Measurements from ENCODE around the gene NPR2. TPM values are rescaled to one million over a fixed set of nuclear protein-coding genes. Genes with fewer than 3 reads are reported as not detected.
A peak's percentile ranks its signal among the peaks of the same experiment; 100 is the strongest.

Gene NPR2
- polyA plus RNA-seq, 1 donor from 2014 or later = 1.9 TPM

DNA sequence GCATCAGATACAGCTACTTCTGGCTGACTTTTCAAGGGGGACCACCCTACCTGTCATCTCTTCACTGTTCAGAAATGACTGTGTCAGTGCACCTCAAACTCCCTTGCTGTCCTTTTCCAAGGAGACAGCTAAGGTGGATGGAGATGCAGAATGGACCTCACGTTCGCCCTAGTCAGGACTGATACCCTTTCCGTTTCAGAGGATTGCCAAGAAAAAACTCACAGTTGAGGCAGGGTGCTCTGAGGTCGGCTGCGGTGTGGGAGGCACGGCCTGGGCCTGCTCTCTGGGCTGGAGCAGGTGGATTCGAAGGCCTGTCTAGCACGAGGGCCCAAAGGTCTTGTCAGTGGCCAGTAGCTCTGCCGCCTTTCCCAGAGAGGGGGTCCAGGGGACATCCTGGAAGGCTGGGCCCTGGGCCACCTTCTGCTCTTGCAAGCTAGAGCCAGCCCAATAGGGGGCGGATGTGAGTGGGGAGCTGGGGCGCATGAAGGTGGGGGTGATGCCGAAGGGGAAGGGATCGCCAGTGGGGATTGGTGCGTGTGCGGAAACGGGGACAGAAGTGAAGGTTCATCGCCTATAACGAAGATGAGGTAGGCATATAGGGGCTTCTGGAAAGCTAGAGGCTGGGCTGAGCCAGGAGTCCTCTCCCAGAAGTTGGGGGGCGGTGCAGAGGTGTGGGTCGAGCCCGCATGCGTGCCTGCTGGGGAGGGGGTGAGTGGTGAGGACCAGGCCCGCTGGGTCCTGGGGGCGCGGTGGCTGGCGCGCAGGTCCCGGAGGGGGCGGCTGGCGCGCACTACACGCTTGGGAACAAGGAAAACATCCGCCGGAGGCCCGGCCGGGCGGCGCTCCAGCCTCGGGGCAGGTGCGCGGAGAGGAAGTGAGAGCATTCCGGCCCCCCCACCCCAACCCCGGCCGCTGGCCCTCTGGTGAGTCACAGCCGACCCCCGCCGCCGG, 34.8 kb upstream of the NPR2 start:
- peaks cover 24 to 35% (median 34%) of the 10 kb centered on the region in 3 donors for H3K4me1 Mint-ChIP-seq
- H3K27me3 Mint-ChIP-seq = no peaks in the 10 kb centered on the region
- H3K4me3 Mint-ChIP-seq = peak overlapping the region; percentile 92 to 100 (median 97)
- H3K9me3 Mint-ChIP-seq = no peaks in the 10 kb centered on the region
- peak overlapping the region; percentile 87 to 97 (median 96) for H3K27ac Mint-ChIP-seq
- H3K36me3 Mint-ChIP-seq = no peaks in the 10 kb centered on the region

- Mint-ChIP-seq H3K4me1 (peaks cover 31 to 39% (median 35%) of the 10 kb centered on the region in 3 donors), H3K27me3 (no peaks in the 10 kb centered on the region), H3K27ac (peak overlapping the region; percentile 87 to 97 (median 96)), H3K9me3 (no peaks in the 10 kb centered on the region), H3K4me3 (peak overlapping the region; percentile 92 to 100 (median 97)), H3K36me3 (no peaks in the 10 kb centered on the region)
Observed at GRCh38 chr9:35757226-35757891, 34.0 kb upstream of the NPR2 start.

DNA sequence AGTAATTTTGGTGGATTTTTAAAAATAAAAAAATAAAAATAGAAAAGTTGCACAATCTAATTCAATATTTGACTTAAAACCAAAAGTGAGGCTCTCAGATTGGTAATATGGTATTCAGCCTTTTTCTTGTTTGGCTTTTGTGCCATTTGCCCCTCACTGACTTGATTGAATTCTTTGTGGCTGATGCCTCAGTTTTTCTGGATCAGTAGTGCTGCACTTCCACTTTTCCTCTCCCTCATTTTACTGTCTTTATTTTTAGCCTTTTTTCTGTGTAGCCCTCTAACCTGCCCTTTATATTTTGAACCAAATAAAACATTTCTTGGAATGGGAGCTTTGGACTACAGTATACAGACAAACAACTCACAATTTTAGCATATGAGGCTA, 33.5 kb upstream of the NPR2 start:
- H3K27ac Mint-ChIP-seq = peak overlapping the region; percentile 64 to 96 (median 87)
- H3K4me1 Mint-ChIP-seq = peaks cover 32 to 43% (median 34%) of the 10 kb centered on the region in 3 donors
- H3K4me3 Mint-ChIP-seq = peak overlapping the region; percentile 53 to 99 (median 85)
- H3K9me3 Mint-ChIP-seq = no peaks in the 10 kb centered on the region
- H3K36me3 Mint-ChIP-seq = no peaks in the 10 kb centered on the region
- no peaks in the 10 kb centered on the region for H3K27me3 Mint-ChIP-seq

DNA sequence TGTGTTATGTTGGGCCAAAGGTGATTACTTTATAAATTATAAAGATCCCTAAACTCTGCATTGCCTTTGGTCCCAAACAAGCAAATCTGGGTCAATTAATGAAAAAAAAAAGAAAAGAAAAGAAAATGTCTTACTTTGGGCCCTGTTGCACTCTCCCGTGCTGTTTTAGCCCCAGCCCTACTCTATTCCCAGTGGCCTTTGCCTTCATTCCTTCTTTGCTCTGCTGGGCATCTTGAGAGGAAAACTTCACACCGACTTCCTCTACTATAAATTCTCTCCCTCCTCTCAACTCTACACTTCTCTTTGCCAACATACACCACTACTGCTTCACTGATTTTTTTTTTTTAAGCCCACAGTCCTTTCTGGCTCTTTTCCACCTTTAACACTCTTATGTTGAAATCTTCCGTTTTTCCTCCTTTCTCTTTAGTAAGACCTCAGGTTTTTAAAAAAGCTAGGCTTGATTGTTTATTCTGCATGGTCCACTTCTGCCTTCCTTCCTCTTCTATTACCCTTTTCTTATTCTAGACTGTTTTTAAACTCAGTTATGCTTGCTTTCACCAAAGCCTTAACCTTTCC, 32.8 kb upstream of the NPR2 start:
- peak overlapping the region; percentile 38 to 92 (median 78) for H3K4me3 Mint-ChIP-seq
- H3K27ac Mint-ChIP-seq = peak overlapping the region; percentile 50 to 96 (median 87)
- no peaks in the 10 kb centered on the region for H3K9me3 Mint-ChIP-seq
- H3K4me1 Mint-ChIP-seq = peaks cover 32 to 48% (median 34%) of the 10 kb centered on the region in 3 donors
- no peaks in the 10 kb centered on the region for H3K27me3 Mint-ChIP-seq
- H3K36me3 Mint-ChIP-seq = peaks cover 4% of the 10 kb centered on the region

GRCh38 chr9:35759795-35760194, 31.6 kb upstream of the NPR2 start:
- Mint-ChIP-seq H3K4me1 (peaks cover 32 to 48% (median 34%) of the 10 kb centered on the region in 3 donors), H3K27me3 (no peaks in the 10 kb centered on the region), H3K36me3 (peaks cover 4% of the 10 kb centered on the region), H3K4me3 (peak overlapping the region in 3 of 4 donors; percentile 10 to 67 (median 32)), H3K9me3 (no peaks in the 10 kb centered on the region), H3K27ac (peak overlapping the region in 2 of 3 donors; percentile 82 to 95)

- Mint-ChIP-seq H3K4me1 (peaks cover 29 to 47% (median 32%) of the 10 kb centered on the region in 3 donors), H3K9me3 (no peaks in the 10 kb centered on the region), H3K27me3 (no peaks in the 10 kb centered on the region), H3K36me3 (peaks cover 4% of the 10 kb centered on the region), H3K27ac (no peak overlapping the region), H3K4me3 (peak overlapping the region in 1 of 4 donors; percentile 67)
Observed at GRCh38 chr9:35760651-35761050, 30.7 kb upstream of the NPR2 start.

DNA sequence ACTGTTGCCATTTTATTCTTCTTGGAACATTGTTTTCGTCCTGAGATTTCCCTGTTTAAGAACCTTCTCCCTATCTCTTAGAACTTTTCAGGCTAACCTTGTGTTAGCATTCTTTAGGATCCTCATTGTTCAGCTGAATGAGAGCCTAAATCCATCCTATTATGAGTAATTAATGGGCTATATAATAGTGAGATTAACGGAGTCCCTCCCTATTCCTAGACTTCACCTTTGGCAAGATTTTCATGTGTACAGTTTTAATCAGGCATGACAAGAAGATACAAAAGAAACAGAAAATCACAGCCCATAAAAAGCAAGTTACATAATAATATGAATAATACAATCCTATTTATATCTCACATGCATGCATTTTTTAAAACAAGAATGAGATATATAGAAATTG, 28.2 kb upstream of the NPR2 start:
- Mint-ChIP-seq H3K4me3 (no peak overlapping the region), H3K36me3 (peaks cover 4% of the 10 kb centered on the region), H3K27me3 (no peaks in the 10 kb centered on the region), H3K4me1 (peaks cover 16 to 31% (median 26%) of the 10 kb centered on the region in 3 donors), H3K9me3 (no peaks in the 10 kb centered on the region), H3K27ac (peak overlapping the region in 1 of 3 donors; percentile 33)

- Mint-ChIP-seq H3K4me3 (no peak overlapping the region), H3K27ac (no peak overlapping the region), H3K9me3 (no peaks in the 10 kb centered on the region), H3K27me3 (no peaks in the 10 kb centered on the region), H3K36me3 (peaks cover 4% of the 10 kb centered on the region), H3K4me1 (peaks cover 12 to 25% (median 23%) of the 10 kb centered on the region in 3 donors)
Observed at GRCh38 chr9:35763803-35764202, 27.6 kb upstream of the NPR2 start.

DNA sequence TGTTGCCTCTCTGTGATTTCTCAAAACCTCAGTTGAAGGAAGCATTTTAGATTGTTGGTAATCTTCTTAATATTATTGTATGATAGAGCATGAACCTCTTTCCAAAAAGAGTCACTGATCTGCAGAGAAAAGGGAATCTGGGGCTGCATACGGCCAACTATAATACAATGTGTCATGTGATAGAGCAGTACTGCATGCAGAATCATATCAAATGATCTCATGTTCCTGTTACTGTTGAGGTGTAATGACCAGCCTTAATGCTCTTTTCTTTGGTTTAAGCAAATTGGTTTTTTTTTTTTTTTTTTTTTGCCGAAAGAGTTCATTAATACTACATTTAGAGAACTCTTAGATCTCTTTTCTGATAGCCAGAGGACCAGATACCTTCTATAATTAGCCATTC, 24.4 kb upstream of the NPR2 start:
- H3K27ac Mint-ChIP-seq = no peak overlapping the region
- H3K27me3 Mint-ChIP-seq = no peaks in the 10 kb centered on the region
- peaks cover 6 to 11% (median 11%) of the 10 kb centered on the region in 3 donors for H3K4me1 Mint-ChIP-seq
- no peaks in the 10 kb centered on the region for H3K9me3 Mint-ChIP-seq
- H3K4me3 Mint-ChIP-seq = no peak overlapping the region
- peaks cover 4% of the 10 kb centered on the region for H3K36me3 Mint-ChIP-seq

DNA sequence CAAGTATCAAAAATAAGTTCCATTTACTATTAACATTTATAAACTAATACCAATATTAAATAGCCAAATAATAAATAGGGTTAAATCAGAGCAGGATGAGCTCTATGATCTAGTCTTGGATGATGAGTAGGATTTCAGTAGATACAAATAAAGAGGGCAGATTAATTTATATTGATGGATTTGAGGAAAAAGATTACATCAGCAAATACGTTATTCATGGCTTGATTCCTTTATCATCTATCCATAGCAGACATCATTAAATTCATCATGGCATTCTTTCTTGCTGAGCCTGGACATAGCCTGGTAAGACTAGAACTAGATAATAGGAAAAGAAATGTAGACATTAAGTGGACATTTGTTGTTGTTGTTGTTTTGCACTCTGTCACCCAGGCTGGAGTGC, 23.9 kb upstream of the NPR2 start:
- Mint-ChIP-seq H3K36me3 (peaks cover 4% of the 10 kb centered on the region), H3K27me3 (no peaks in the 10 kb centered on the region), H3K4me1 (peaks cover 1 to 9% (median 7%) of the 10 kb centered on the region in 3 donors), H3K27ac (no peak overlapping the region), H3K9me3 (no peaks in the 10 kb centered on the region), H3K4me3 (no peak overlapping the region)

DNA sequence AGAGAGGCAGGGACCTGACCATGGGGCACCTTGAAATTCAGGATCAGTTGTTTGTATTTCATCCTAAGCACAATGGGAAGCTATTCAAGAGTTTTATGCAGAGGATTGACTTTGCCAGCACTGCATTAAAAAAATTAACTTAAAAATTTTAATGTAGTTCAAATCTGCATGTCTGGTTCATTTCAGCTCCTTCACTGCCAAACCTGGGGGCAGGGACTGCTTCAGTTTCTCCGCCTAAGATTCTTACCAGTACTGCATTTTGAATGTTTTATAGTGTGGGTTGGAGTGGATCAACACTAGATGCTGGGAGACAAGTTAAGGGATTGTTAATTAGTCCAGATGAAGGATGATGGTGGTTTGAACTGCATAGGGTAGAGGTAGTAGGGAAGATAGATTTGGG, 21.6 kb upstream of the NPR2 start:
- H3K9me3 Mint-ChIP-seq = no peaks in the 10 kb centered on the region
- peaks cover 0 to 7% (median 1%) of the 10 kb centered on the region in 3 donors for H3K4me1 Mint-ChIP-seq
- H3K36me3 Mint-ChIP-seq = no peaks in the 10 kb centered on the region

DNA sequence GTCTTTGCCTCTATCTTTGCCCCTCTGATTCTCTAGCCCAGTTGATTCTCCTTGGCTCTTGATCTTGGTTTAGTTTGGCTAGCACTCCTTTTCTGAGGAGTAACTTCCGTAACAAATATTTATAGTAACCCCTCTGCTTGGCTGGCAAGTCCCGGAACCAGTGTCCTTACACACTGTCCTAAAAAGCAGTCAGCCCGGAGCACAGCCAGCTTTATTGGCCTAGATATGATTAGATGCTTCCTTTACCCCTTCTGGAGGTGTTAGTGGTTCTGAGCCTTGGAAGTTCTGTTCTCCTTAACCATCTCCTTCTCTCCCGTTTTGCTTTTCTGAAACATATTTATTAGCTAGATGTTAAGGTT, 20.3 kb upstream of the NPR2 start:
- Mint-ChIP-seq H3K9me3 (no peaks in the 10 kb centered on the region), H3K4me3 (no peak overlapping the region), H3K36me3 (no peaks in the 10 kb centered on the region), H3K27me3 (no peaks in the 10 kb centered on the region), H3K4me1 (peaks cover 3 to 14% (median 4%) of the 10 kb centered on the region in 3 donors), H3K27ac (no peak overlapping the region)

More for the DNA sequence above, 21.6 kb upstream of the NPR2 start:
- H3K27me3 Mint-ChIP-seq = no peaks in the 10 kb centered on the region
- H3K4me3 Mint-ChIP-seq = no peak overlapping the region
- no peak overlapping the region for H3K27ac Mint-ChIP-seq

GRCh38 chr9:35771534-35771933, 19.9 kb upstream of the NPR2 start:
- Mint-ChIP-seq H3K9me3 (no peaks in the 10 kb centered on the region), H3K27me3 (no peaks in the 10 kb centered on the region), H3K27ac (no peak overlapping the region), H3K4me3 (no peak overlapping the region), H3K36me3 (no peaks in the 10 kb centered on the region), H3K4me1 (peaks cover 2 to 10% (median 6%) of the 10 kb centered on the region in 3 donors)

- no peak overlapping the region for H3K4me3 Mint-ChIP-seq
Observed at GRCh38 chr9:35771943-35772342, 19.4 kb upstream of the NPR2 start.

More at GRCh38 chr9:35771943-35772342, 19.4 kb upstream of the NPR2 start:
- peaks cover 2 to 10% (median 6%) of the 10 kb centered on the region in 3 donors for H3K4me1 Mint-ChIP-seq
- no peak overlapping the region for H3K27ac Mint-ChIP-seq
- no peaks in the 10 kb centered on the region for H3K36me3 Mint-ChIP-seq
- no peaks in the 10 kb centered on the region for H3K27me3 Mint-ChIP-seq
- no peaks in the 10 kb centered on the region for H3K9me3 Mint-ChIP-seq

Data from IgD-negative memory B cell (primary cell).